GM12878 (cell line): ENCODE results near the gene MYO7B. TPM values are rescaled to one million over a fixed set of nuclear protein-coding genes. Genes with fewer than 3 reads are reported as not detected.

Source experiments
- ATAC-seq: fragments of 200-7000 bp; cut with Tn5 transposase; 3 replicates; pipeline ENCODE4 v1.9.1; 2020; ENCODE audit warnings: mild to moderate bottlenecking, moderate library complexity
- BruUV-seq: library from RNA; stranded (reverse); fragments of 400-500 nt; replicated peaks from 2 replicates; lab custom pipeline; 2021; lab: Mats Ljungman, UMichigan
- CTCF ChIA-PET: fragments of 300-600 bp; sonication (Branson Sonifier 250); formaldehyde crosslinking; extraction: SDS; loops from one replicate; lab custom pipeline; 2021; ENCODE audit warnings: inconsistent platforms; lab: Yijun Ruan, JAX
- POLR2A ChIA-PET: fragments of 350-600 bp; formaldehyde crosslinking; extraction: SDS; loops from one replicate; lab custom pipeline; 2021; ENCODE audit warnings: inconsistent platforms; lab: Charles Lee
- RAD21 ChIA-PET: fragments of 300-600 bp; sonication (Branson Sonifier 250); formaldehyde crosslinking; loops from one replicate; lab custom pipeline; 2023; ENCODE audit warnings: antibody characterized with exemption; ENCODE audit not compliant: unreplicated experiment; lab: Charles Lee
- SMC1A ChIA-PET: fragments of 300-600 bp; sonication (Branson Sonifier 250); formaldehyde crosslinking; loops from one replicate; lab custom pipeline; 2023; ENCODE audit not compliant: unreplicated experiment, uncharacterized antibody; lab: Charles Lee
- DNase-seq: peaks from one replicate; pipeline ENCODE4 v3.0.0-alpha.2; 2011; ENCODE audit warnings: low read depth, low spot score
- FAIRE-seq: peaks from 3 replicates; lab custom pipeline; 2011; peaks lifted over from hg19 to GRCh38; lab: Jason Lieb, UNC
- H2AFZ ChIP-seq: 2 replicates; pipeline ENCODE4 v1.6.0; 2011; ENCODE audit warnings: low read depth, low read length, control low read depth; ENCODE audit not compliant: control insufficient read depth
- H3K27ac ChIP-seq: 2 replicates; pipeline ENCODE4 v1.5.1; 2011; ENCODE audit warnings: control low read depth; ENCODE audit not compliant: control insufficient read depth, insufficient read depth
- H3K27me3 ChIP-seq, 2 experiments: replicated peaks in 1 of 2; 2 replicates each; pipeline versions ENCODE4 v1.6.0 to v1.6.1; 2011; ENCODE audit warnings: low read length in 1 of 2; ENCODE audit not compliant: control insufficient read depth in 2 of 2, insufficient read depth in 2 of 2
- H3K36me3 ChIP-seq, 2 experiments: 2 replicates each; pipeline ENCODE4 v1.5.1; 2011; ENCODE audit warnings: low read length in 1 of 2; ENCODE audit not compliant: control insufficient read depth in 2 of 2, insufficient read depth in 2 of 2
- H3K4me1 ChIP-seq: 2 replicates; pipeline ENCODE4 v1.6.1; 2011; ENCODE audit warnings: mild to moderate bottlenecking, low read length, moderate library complexity, mixed read lengths; ENCODE audit not compliant: control insufficient read depth, insufficient read depth
- H3K4me2 ChIP-seq: 2 replicates; pipeline ENCODE4 v1.6.0; 2011; ENCODE audit warnings: control low read depth; ENCODE audit not compliant: control insufficient read depth, insufficient read depth
- H3K4me3 ChIP-seq: fragments of 200-600 bp; sonication (generic); 2 replicates; pipeline ENCODE4 v1.5.1; 2016
- H3K79me2 ChIP-seq: 2 replicates; pipeline ENCODE4 v1.6.0; 2011; ENCODE audit warnings: low read length; ENCODE audit not compliant: control insufficient read depth, insufficient read depth
- H3K9ac ChIP-seq: 2 replicates; pipeline ENCODE4 v1.8.0; 2011; ENCODE audit warnings: low read length, control low read depth, mixed read lengths; ENCODE audit not compliant: control insufficient read depth, insufficient read depth
- H3K9me3 ChIP-seq: replicated peaks from 3 replicates; pipeline ENCODE4 v1.5.1; 2011; ENCODE audit warnings: mild to moderate bottlenecking, low read length; ENCODE audit not compliant: control insufficient read depth, insufficient read depth
- H4K20me1 ChIP-seq: 2 replicates; pipeline ENCODE4 v1.6.0; 2011; ENCODE audit not compliant: control insufficient read depth, insufficient read depth
- EP300 ChIP-seq, 2 experiments: fragments of 150-350 bp in 1 of 2; IDR thresholded peaks; 2 replicates each; pipeline ENCODE4 v1.6.1; 2011 to 2012; ENCODE audit warnings: low read depth in 2 of 2, low read length in 2 of 2, borderline replicate concordance in 1 of 2, improper control_type of control experiment in 1 of 2, inconsistent platforms in 1 of 2; ENCODE audit not compliant: control insufficient read depth in 1 of 2
- MEF2A ChIP-seq: IDR thresholded peaks from 2 replicates; pipeline ENCODE4 v1.6.1; 2011; ENCODE audit warnings: low read depth, mild to moderate bottlenecking, low read length, moderate library complexity; ENCODE audit not compliant: insufficient read depth
- NFYA ChIP-seq: IDR thresholded peaks from 2 replicates; pipeline ENCODE4 v1.6.1; 2011; ENCODE audit warnings: low read depth, mild to moderate bottlenecking, low read length, improper control_type of control experiment, borderline replicate concordance
- ZNF207 ChIP-seq: fragments of 450-650 bp; IDR thresholded peaks from 2 replicates; pipeline ENCODE4 v1.6.1; 2014; ENCODE audit warnings: antibody characterized with exemption, mild to moderate bottlenecking, borderline replicate concordance
- WGBS: methylation state at CpG from one replicate; pipeline ENCODE4 v1.1.6; 2016; ENCODE audit warnings: low lambda C conversion rate; ENCODE audit not compliant: insufficient replicate concordance, insufficient coverage; ENCODE audit errors: missing lambda C conversion rate; 5-methylcytosine and 5-hydroxymethylcytosine counted together
- in situ Hi-C: fragments of 300-500 bp; cut with MboI; formaldehyde crosslinking; loops from 9 replicates; pipeline ENCODE4 v1.14.3; 2018; ENCODE audit warnings: mixed read lengths
- intact Hi-C: fragments of 100-400 bp; cut with micrococcal nuclease; formaldehyde crosslinking; loops from one replicate; pipeline ENCODE4 v1.14.2; 2022; ENCODE audit not compliant: unreplicated experiment
- polyA plus RNA-seq, 11 experiments: library from polyadenylated mRNA; depleted of rRNA in 4 of 11; unstranded in 6 of 11; stranded (reverse) in 5 of 11; fragments of >200 nt; fragmentation: Nextera tagmentation in 4 of 11; fragmentation: Illumina TruSeq in 1 of 11; extraction: Ambion mirVana in 4 of 11; extraction: Trizol in 1 of 11; gene quantifications; 1 replicate in 1 of 11; 2 replicates in 10 of 11; pipeline versions ENCODE4 v1.2.1 to v1.2.3, GENCODE V29; 2011 to 2016; ENCODE audit warnings: inconsistent platforms in 2 of 11, missing spikeins in 2 of 11, low read depth in 1 of 11
- total RNA-seq, 4 experiments: library from RNA; depleted of rRNA in 3 of 4; stranded (reverse); fragments of >200 nt in 3 of 4; fragmentation: Illumina TruSeq in 1 of 4; extraction: Trizol in 1 of 4; gene quantifications; 2 replicates each; pipeline versions ENCODE4 v1.2.1 to v1.2.3, GENCODE V29; 2013 to 2021
- TF ChIP-seq, protein P1 (sequence below): IDR thresholded peaks from 2 replicates; pipeline ENCODE4 v1.6.1; 2011; ENCODE audit warnings: low read depth, mild to moderate bottlenecking, low read length, moderate library complexity, borderline replicate concordance; ENCODE audit errors: extremely low read depth
- TF ChIP-seq, protein P2 (sequence below): fragments of 450-650 bp; IDR thresholded peaks from 2 replicates; pipeline ENCODE4 v1.6.1; 2018; ENCODE audit warnings: mild to moderate bottlenecking, low read depth, moderate library complexity; ENCODE audit not compliant: partially characterized antibody
- TF ChIP-seq, protein P3 (sequence below), 3 experiments: IDR thresholded peaks in 2 of 3; conservative IDR thresholded peaks in 1 of 3; 2 replicates each; pipeline ENCODE4 v1.5.1; 2011; ENCODE audit warnings: low read depth in 3 of 3, low read length in 3 of 3, mild to moderate bottlenecking in 3 of 3, control low read depth in 2 of 3, moderate library complexity in 2 of 3, inconsistent platforms in 1 of 3, mixed read lengths in 1 of 3; ENCODE audit not compliant: control insufficient read depth in 2 of 3, insufficient read depth in 1 of 3; ENCODE audit errors: extremely low read depth in 1 of 3

MYO7B gene
- total and polyA plus RNA-seq, 10 of the 15 experiments (the other 5 are each of a cell fraction or from before 2014, with no cell fraction given), result 0.08 to 4.8 (median 1.2) TPM

DNA sequence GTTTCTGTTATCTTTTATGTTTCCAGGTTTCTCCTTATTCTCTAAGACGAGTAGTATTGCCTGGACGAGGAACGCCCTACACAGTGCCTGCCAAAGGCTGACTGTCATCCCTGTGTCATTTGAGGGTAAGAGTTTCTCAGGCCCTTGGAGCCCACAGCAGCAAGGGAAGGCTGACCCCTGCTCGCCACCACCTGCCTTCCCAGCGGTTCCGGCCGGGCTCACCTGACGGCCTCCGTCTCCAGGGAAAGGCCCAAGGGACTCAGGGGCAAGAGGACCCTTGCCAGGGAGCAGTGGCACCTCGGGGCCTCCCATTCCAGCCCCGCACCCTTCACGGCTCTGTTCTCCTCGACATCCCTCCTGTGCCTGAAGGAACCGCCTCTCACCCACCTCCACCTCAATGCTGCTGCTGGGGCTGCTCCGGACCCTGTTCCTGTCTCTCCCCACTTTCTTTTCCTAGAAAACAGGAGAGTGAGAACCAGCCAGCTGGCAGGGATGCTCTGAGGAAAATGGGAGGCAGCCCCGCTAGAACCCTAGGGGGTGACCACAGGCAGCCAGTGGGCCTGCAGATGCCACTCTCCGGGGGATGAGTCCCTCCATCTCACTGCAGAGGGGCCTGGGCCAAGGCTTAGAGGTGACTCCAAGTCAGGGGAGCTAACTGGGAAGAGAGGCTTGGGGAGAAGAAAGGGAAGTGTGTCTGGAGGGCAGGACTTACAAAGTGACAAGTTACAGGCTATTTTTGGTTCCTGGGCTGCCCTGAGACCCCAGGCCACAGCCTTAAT, 138.0 kb downstream of the MYO7B start:
- H4K20me1 ChIP-seq, result 0 out of 2 replicates have a peak, but pooled peaks cover 3% of the 10 kb centered on the region
- peaks cover 9 to 17% of the 10 kb centered on the region in 2 experiments for H3K27me3 ChIP-seq
- no peaks in the 10 kb centered on the region for H3K4me1 ChIP-seq
- no peaks in the 10 kb centered on the region for H3K36me3 ChIP-seq
- FAIRE-seq (no peak), DNase-seq (no peak), ATAC-seq (no peak)
- no peak overlapping the region for H3K27ac ChIP-seq
- BruUV-seq, result no TSS peak
- H3K9ac ChIP-seq, result no peak overlapping the region
- no peak overlapping the region for H2AFZ ChIP-seq
- CTCF ChIA-PET, result no interaction called here
- no peaks in the 10 kb centered on the region for H3K79me2 ChIP-seq
- in situ Hi-C loops, result no loop called here
- intact Hi-C loops, result no loop called here
- SMC1A ChIA-PET, result no interaction called here
- RAD21 ChIA-PET, result no interaction called here
- H3K4me3 ChIP-seq, result no peak overlapping the region
- no peaks in the 10 kb centered on the region for H3K9me3 ChIP-seq
- POLR2A ChIA-PET, result no interaction called here
- TF ChIP-seq NFYA, result no peak
- TF ChIP-seq EP300 (IDR thresholded peaks at IDR 0.05; ENCODE audit: borderline replicate concordance in 1 of 2, control insufficient read depth in 1 of 2, low read depth in 2 of 2, low read length in 2 of 2), result no peak
- TF ChIP-seq, protein P1, sequence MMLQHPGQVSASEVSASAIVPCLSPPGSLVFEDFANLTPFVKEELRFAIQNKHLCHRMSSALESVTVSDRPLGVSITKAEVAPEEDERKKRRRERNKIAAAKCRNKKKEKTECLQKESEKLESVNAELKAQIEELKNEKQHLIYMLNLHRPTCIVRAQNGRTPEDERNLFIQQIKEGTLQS, result no peak
- TF ChIP-seq MEF2A, result no peak
- TF ChIP-seq, protein P2, sequence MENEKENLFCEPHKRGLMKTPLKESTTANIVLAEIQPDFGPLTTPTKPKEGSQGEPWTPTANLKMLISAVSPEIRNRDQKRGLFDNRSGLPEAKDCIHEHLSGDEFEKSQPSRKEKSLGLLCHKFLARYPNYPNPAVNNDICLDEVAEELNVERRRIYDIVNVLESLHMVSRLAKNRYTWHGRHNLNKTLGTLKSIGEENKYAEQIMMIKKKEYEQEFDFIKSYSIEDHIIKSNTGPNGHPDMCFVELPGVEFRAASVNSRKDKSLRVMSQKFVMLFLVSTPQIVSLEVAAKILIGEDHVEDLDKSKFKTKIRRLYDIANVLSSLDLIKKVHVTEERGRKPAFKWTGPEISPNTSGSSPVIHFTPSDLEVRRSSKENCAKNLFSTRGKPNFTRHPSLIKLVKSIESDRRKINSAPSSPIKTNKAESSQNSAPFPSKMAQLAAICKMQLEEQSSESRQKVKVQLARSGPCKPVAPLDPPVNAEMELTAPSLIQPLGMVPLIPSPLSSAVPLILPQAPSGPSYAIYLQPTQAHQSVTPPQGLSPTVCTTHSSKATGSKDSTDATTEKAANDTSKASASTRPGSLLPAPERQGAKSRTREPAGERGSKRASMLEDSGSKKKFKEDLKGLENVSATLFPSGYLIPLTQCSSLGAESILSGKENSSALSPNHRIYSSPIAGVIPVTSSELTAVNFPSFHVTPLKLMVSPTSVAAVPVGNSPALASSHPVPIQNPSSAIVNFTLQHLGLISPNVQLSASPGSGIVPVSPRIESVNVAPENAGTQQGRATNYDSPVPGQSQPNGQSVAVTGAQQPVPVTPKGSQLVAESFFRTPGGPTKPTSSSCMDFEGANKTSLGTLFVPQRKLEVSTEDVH, result no peak
- TF ChIP-seq, protein P3, sequence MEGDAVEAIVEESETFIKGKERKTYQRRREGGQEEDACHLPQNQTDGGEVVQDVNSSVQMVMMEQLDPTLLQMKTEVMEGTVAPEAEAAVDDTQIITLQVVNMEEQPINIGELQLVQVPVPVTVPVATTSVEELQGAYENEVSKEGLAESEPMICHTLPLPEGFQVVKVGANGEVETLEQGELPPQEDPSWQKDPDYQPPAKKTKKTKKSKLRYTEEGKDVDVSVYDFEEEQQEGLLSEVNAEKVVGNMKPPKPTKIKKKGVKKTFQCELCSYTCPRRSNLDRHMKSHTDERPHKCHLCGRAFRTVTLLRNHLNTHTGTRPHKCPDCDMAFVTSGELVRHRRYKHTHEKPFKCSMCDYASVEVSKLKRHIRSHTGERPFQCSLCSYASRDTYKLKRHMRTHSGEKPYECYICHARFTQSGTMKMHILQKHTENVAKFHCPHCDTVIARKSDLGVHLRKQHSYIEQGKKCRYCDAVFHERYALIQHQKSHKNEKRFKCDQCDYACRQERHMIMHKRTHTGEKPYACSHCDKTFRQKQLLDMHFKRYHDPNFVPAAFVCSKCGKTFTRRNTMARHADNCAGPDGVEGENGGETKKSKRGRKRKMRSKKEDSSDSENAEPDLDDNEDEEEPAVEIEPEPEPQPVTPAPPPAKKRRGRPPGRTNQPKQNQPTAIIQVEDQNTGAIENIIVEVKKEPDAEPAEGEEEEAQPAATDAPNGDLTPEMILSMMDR (IDR thresholded peaks at IDR 0.05 in 2 of 3, conservative IDR thresholded peaks at IDR 0.05 in 1 of 3; ENCODE audit: control insufficient read depth in 2 of 3, extremely low read depth in 1 of 3, insufficient read depth in 1 of 3, low read depth in 3 of 3, low read length in 3 of 3), result no peak
- no peak for TF ChIP-seq ZNF207
- TF ChIP-seq, all 136 proteins: peak for 0
- WGBS, result 61% methylated on average over 17 of the region's 17 CpGs
- no peak overlapping the region for H3K4me2 ChIP-seq
